Lower leg skin (tissue), 3 donors: ENCODE measurements around the gene SLC35B4.

Experiments used
- CTCF ChIP-seq, 3 donors: fragments of 450-650 bp; IDR thresholded peaks; one replicate each; pipeline ENCODE4 v1.5.1; 2016; ENCODE audit warnings: antibody characterized with exemption in 3 of 3, mild to moderate bottlenecking in 3 of 3, moderate library complexity in 2 of 3
- POLR2A ChIP-seq, 2 donors: fragments of 450-650 bp; IDR thresholded peaks; one replicate each; pipeline ENCODE4 v1.6.1; 2016 to 2017; ENCODE audit warnings: antibody characterized with exemption in 2 of 2, mild to moderate bottlenecking in 1 of 2, moderate library complexity in 1 of 2

GRCh38 chr7:134333943-134334342 is 17.2 kb upstream of the SLC35B4 start:
- TF ChIP-seq CTCF (IDR thresholded peaks at IDR 0.05) (no peak), POLR2A (IDR thresholded peaks at IDR 0.05) (no peak)
